ENCODE data around the gene SERTM1.

The SERTM1 gene

DNA sequence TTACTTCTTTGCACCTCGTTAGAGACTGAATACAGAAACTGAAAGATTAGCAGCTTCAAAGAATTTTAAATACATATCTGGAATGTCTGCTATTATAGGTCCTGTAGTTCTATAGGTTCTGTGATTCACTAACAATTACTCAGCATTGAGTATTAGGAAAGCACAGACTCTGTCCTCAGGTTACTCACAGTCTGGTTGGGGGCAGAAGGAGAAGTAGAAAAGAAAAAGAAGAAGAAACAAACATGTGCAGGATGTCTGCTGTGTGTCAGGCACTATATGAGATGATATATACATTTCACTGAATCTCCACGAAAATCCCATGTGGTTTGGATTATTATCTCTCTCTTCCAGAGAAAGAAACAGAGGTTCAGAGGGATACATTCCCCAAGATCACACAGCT, 40.1 kb downstream of the SERTM1 start:
- no peaks in the 10 kb centered on the region for H3K36me3 ChIP-seq (ENCODE audit: control insufficient read depth in 2 of 2, insufficient read depth in 1 of 2, low read length in 2 of 2)
- no peak overlapping the region for H3K4me3 ChIP-seq (ENCODE audit: low read depth, low read length)
- POLR2A ChIA-PET, result no interaction called here
- no peaks in the 10 kb centered on the region for H3K4me1 ChIP-seq (ENCODE audit: control insufficient read depth, insufficient read depth, low read length)
- CTCF ChIA-PET, result no interaction called here
- H3K9me3 ChIP-seq (ENCODE audit: control insufficient read depth, insufficient read depth, low read depth, low read length), result no peaks in the 10 kb centered on the region
- TF ChIP-seq ZNF707 (tag by site-specific recombination; IDR thresholded peaks at IDR 0.05) (no peak), ZNF174 (tag by site-specific recombination; IDR thresholded peaks at IDR 0.05) (no peak), ZNF654 (tag by site-specific recombination; IDR thresholded peaks at IDR 0.05; ENCODE audit: low read depth) (no peak), ZNF830 (tag by site-specific recombination; IDR thresholded peaks at IDR 0.05; ENCODE audit: low read depth) (no peak), OSR2 (tag by site-specific recombination; IDR thresholded peaks at IDR 0.05) (no peak), ZNF341 (tag by site-specific recombination; IDR thresholded peaks at IDR 0.05; ENCODE audit: low read depth) (no peak), ZNF2 (tag by site-specific recombination; IDR thresholded peaks at IDR 0.05) (no peak), ZNF157 (tag by site-specific recombination; IDR thresholded peaks at IDR 0.05) (no peak), TCF7L2 (IDR thresholded peaks at IDR 0.05; ENCODE audit: borderline replicate concordance, low read depth, low read length) (no peak), ZNF549 (tag by site-specific recombination; IDR thresholded peaks at IDR 0.05) (no peak), ZNF530 (tag by site-specific recombination; IDR thresholded peaks at IDR 0.05; ENCODE audit: low read depth) (no peak), YY2 (tag by site-specific recombination; IDR thresholded peaks at IDR 0.05) (no peak), ZNF324 (tag by site-specific recombination; IDR thresholded peaks at IDR 0.05) (no peak), KLF8 (tag by site-specific recombination; IDR thresholded peaks at IDR 0.05) (no peak), ZNF544 (tag by site-specific recombination; IDR thresholded peaks at IDR 0.05) (no peak)
- TF ChIP-seq, protein P1, sequence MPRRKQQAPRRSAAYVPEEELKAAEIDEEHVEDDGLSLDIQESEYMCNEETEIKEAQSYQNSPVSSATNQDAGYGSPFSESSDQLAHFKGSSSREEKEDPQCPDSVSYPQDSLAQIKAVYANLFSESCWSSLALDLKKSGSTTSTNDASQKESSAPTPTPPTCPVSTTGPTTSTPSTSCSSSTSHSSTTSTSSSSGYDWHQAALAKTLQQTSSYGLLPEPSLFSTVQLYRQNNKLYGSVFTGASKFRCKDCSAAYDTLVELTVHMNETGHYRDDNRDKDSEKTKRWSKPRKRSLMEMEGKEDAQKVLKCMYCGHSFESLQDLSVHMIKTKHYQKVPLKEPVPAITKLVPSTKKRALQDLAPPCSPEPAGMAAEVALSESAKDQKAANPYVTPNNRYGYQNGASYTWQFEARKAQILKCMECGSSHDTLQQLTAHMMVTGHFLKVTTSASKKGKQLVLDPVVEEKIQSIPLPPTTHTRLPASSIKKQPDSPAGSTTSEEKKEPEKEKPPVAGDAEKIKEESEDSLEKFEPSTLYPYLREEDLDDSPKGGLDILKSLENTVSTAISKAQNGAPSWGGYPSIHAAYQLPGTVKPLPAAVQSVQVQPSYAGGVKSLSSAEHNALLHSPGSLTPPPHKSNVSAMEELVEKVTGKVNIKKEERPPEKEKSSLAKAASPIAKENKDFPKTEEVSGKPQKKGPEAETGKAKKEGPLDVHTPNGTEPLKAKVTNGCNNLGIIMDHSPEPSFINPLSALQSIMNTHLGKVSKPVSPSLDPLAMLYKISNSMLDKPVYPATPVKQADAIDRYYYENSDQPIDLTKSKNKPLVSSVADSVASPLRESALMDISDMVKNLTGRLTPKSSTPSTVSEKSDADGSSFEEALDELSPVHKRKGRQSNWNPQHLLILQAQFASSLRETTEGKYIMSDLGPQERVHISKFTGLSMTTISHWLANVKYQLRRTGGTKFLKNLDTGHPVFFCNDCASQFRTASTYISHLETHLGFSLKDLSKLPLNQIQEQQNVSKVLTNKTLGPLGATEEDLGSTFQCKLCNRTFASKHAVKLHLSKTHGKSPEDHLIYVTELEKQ (tag by site-specific recombination; IDR thresholded peaks at IDR 0.05; ENCODE audit: borderline replicate concordance), result no peak
- TF ChIP-seq, protein P2, sequence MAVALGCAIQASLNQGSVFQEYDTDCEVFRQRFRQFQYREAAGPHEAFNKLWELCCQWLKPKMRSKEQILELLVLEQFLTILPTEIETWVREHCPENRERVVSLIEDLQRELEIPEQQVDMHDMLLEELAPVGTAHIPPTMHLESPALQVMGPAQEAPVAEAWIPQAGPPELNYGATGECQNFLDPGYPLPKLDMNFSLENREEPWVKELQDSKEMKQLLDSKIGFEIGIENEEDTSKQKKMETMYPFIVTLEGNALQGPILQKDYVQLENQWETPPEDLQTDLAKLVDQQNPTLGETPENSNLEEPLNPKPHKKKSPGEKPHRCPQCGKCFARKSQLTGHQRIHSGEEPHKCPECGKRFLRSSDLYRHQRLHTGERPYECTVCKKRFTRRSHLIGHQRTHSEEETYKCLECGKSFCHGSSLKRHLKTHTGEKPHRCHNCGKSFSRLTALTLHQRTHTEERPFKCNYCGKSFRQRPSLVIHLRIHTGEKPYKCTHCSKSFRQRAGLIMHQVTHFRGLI (tag by site-specific recombination; IDR thresholded peaks at IDR 0.05), result no peak
- no peak overlapping the region for H3K27ac ChIP-seq (ENCODE audit: extremely low read depth, low read depth, low read length)

DNA sequence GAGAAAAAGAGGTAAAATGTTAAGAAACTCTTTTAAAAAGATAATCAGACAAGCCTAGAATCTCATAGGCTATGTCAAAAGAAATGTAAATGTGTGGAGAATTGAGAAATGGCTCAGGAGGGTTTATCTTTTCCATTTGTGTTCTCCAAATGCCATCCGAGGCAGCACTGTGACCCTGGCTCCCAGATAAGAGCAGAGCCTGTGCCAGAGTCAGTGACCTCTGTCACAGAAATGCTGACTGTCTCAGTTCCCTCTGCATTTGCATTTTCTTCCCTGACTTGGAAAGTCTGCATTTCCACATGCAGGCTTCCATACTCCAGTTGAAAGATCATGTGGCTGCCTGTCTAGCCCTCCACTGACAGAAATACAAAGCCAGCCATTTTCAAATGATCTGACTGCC, 42.0 kb downstream of the SERTM1 start:
- H3K36me3 ChIP-seq (ENCODE audit: control insufficient read depth in 2 of 2, insufficient read depth in 1 of 2, low read length in 2 of 2), result no peaks in the 10 kb centered on the region
- H3K9me3 ChIP-seq (ENCODE audit: control insufficient read depth, insufficient read depth, low read depth, low read length), result no peaks in the 10 kb centered on the region
- H3K27ac ChIP-seq (ENCODE audit: extremely low read depth, low read depth, low read length), result no peak overlapping the region
- ChIA-PET CTCF (no interaction called here), POLR2A (no interaction called here)
- H3K4me1 ChIP-seq (ENCODE audit: control insufficient read depth, insufficient read depth, low read length), result no peaks in the 10 kb centered on the region
- TF ChIP-seq ZNF214 (tag by site-specific recombination; IDR thresholded peaks at IDR 0.05; ENCODE audit: borderline replicate concordance) (no peak), ZNF670 (tag by site-specific recombination; IDR thresholded peaks at IDR 0.05; ENCODE audit: low read depth) (no peak), ZNF274 (IDR thresholded peaks at IDR 0.05; ENCODE audit: low read length) (no peak), ZNF274 (tag by site-specific recombination; IDR thresholded peaks at IDR 0.05; ENCODE audit: borderline replicate concordance) (no peak)
- TF ChIP-seq, protein P3, sequence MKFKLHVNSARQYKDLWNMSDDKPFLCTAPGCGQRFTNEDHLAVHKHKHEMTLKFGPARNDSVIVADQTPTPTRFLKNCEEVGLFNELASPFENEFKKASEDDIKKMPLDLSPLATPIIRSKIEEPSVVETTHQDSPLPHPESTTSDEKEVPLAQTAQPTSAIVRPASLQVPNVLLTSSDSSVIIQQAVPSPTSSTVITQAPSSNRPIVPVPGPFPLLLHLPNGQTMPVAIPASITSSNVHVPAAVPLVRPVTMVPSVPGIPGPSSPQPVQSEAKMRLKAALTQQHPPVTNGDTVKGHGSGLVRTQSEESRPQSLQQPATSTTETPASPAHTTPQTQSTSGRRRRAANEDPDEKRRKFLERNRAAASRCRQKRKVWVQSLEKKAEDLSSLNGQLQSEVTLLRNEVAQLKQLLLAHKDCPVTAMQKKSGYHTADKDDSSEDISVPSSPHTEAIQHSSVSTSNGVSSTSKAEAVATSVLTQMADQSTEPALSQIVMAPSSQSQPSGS (tag by site-specific recombination; IDR thresholded peaks at IDR 0.05; ENCODE audit: low read depth), result no peak
- no peak overlapping the region for H3K4me3 ChIP-seq (ENCODE audit: low read depth, low read length)
